ENCODE results near the gene ANKIB1.

ANKIB1 gene

GRCh38 chr7:92245487-92246359 lies at the start of gene ANKIB1, which contains the start of gene KRIT1 (continued):
- TF ChIP-seq ZNF521 (tag by site-specific recombination; IDR thresholded peaks at IDR 0.05) (no peak), KLF17 (tag by site-specific recombination; IDR thresholded peaks at IDR 0.05) (peak; percentile 27; the same call in 1 of the 2 replicates), CTCF (tag by site-specific recombination; IDR thresholded peaks at IDR 0.05) (peak; percentile 67), ZNF138 (tag by site-specific recombination; IDR thresholded peaks at IDR 0.05; ENCODE audit: borderline replicate concordance) (no peak), GLI2 (tag by site-specific recombination; IDR thresholded peaks at IDR 0.05; ENCODE audit: borderline replicate concordance, low read depth) (no peak), ZNF2 (tag by site-specific recombination; IDR thresholded peaks at IDR 0.05) (0 out of 2 replicates have a peak, but pooled peaks have one; percentile 37), BCL11B (tag by site-specific recombination; IDR thresholded peaks at IDR 0.05; ENCODE audit: low read depth) (no peak), ZNF48 (tag by site-specific recombination; IDR thresholded peaks at IDR 0.05) (no peak), PBX3 (CRISPR knock-in tag; IDR thresholded peaks at IDR 0.05) (peak; percentile 73; the same call in 1 of the 2 replicates), ZBTB26 (tag by site-specific recombination; optimal IDR thresholded peaks at IDR 0.05) (peak; percentile 72), ZNF558 (tag by site-specific recombination; IDR thresholded peaks at IDR 0.05) (peak; percentile 38; the same call in 1 of the 2 replicates), ZSCAN23 (tag by site-specific recombination; IDR thresholded peaks at IDR 0.05) (no peak), MEIS1 (CRISPR knock-in tag; IDR thresholded peaks at IDR 0.05; ENCODE audit: borderline replicate concordance) (no peak), KLF16 (tag by site-specific recombination; IDR thresholded peaks at IDR 0.05) (peak; percentile 81; the same call in 1 of the 2 replicates), PRDM4 (tag by site-specific recombination; IDR thresholded peaks at IDR 0.05) (peak; percentile 59; the same call in 1 of the 2 replicates), KLF8 (tag by site-specific recombination; IDR thresholded peaks at IDR 0.05) (0 out of 2 replicates have a peak, but pooled peaks have one; percentile 66), ZBTB6 (tag by site-specific recombination; IDR thresholded peaks at IDR 0.05) (peak; percentile 69), ZNF132 (tag by site-specific recombination; IDR thresholded peaks at IDR 0.05; ENCODE audit: borderline replicate concordance) (no peak), KLF9 (tag by site-specific recombination; IDR thresholded peaks at IDR 0.05; ENCODE audit: low read depth) (peak; percentile 46; the same call in 1 of the 2 replicates), ZNF561 (tag by site-specific recombination; IDR thresholded peaks at IDR 0.05; ENCODE audit: borderline replicate concordance) (peak; percentile 65; the same call in 1 of the 2 replicates), ZNF221 (tag by site-specific recombination; IDR thresholded peaks at IDR 0.05; ENCODE audit: borderline replicate concordance) (no peak), GLI4 (tag by site-specific recombination; IDR thresholded peaks at IDR 0.05) (0 out of 2 replicates have a peak, but pooled peaks have one; percentile 48), ZEB2 (tag by site-specific recombination; IDR thresholded peaks at IDR 0.05) (peak; percentile 81), TCF7L2 (IDR thresholded peaks at IDR 0.05; ENCODE audit: borderline replicate concordance, low read depth, low read length) (no peak), SP2 (tag by site-specific recombination; IDR thresholded peaks at IDR 0.05) (peak; percentile 77), ZNF292 (tag by site-specific recombination; IDR thresholded peaks at IDR 0.05; ENCODE audit: borderline replicate concordance, low read depth) (no peak), ZNF280C (tag by site-specific recombination; IDR thresholded peaks at IDR 0.05) (no peak)

Data from HEK293 (cell line).